Activated CD4-positive, CD25-positive, alpha-beta regulatory T cell (primary cell): ENCODE measurements around the gene PVALEF.

Source experiments
- DNase-seq, 4 experiments: peaks; one replicate each; lab custom pipeline; 2025; lab: John Stamatoyannopoulos, UW

PVALEF gene

DNA sequence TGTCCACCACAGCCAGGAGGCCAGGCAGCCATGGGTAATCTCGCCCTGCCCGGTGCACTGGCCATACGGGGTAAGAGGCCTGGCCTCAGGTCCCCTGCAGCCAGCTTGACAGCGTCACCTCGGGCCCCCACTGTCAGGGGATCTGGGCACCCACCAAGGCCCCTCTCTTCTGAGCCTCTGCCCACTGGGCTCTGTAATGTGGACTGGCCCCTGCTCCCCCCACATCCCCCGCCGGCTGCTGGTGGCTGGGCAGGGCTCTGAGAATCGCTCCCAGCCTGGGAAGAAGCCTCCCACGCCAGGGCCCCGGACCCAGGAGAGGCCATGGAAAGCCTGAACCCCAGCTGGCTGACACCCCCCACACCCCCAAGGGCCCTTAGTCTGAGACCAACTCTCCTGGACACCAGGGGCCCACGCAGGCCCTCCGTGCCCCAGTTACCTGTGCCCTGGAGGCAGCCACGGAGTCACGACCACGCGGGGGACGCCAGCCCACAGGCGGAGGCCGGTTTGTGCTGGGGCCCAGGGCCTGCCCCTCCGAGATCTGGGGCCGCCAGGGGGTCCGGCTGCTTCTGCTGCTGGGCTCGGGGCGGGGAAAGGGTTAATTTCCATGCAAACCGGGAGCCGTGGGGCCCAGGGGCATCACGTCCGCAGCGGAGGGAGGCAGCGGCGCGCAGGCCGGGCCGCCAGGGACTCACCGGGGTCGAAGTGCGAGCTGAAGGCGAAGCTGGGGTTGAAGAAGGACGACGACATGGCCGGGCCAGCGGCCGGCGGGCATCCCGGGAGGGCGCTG lies at the start of gene PVALEF:
Gene PVALEF (plus strand): TSS at position 262 of the 787 bp plus-strand sequence. CDS start 15,720 bp downstream, outside the sequence.
- no peak for DNase-seq

DNA sequence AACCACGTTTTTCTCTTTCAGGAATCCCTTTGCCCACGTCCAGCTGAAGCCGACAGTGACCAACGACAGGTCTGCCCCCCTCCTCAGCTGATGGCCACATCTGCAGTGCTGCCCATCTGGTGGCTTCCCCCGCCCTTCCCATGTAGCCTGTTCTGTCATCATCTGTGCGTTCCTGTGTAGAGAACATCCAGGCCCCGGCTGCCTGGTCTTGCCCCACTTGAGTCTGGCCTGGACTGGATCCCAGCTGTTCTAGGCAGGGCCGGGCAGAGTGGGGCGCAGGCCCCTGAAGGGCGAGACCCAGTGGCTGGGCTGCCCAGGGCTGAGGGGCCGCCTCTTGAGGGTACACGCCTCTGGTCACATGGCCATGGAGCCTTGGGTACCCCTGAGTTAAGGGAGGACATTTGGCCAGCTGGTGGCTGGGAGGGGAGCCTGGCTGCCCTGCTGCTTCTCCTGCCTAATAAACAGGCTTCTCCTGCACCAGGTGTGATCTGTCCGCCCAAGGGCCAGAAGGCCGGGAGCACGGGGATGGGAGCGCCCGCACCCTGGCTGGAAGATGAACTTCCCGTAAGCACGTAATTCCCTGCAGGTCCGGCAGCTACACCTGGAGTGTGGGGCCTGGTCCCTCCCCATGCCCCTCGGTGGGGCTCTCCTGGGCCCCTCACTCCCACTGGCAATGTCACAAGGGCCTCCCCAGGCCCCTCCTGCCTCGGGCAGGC lies 49.4 kb upstream of the PVALEF start:
- DNase-seq, result no peak

DNA sequence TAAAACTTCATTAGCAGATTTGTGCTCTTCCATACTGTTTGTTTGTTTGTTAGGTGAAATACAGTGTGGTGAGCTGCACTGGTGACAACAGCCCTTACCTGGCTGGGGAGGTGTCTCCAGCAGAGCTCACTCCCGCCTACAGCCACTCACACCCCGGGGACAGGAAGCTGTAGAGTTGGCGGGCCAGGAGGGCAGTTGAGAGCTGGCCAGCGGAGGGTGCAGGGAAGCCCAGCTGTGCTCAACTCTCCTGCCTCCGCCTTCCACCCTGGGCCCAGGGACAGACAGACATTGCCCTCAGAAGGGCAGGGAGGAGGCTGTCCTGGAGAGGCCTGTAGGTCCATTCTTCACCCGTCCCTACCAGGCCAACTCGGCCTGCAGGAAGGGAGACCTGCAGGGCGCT lies 48.6 kb upstream of the PVALEF start:
- DNase-seq, result no peak

DNA sequence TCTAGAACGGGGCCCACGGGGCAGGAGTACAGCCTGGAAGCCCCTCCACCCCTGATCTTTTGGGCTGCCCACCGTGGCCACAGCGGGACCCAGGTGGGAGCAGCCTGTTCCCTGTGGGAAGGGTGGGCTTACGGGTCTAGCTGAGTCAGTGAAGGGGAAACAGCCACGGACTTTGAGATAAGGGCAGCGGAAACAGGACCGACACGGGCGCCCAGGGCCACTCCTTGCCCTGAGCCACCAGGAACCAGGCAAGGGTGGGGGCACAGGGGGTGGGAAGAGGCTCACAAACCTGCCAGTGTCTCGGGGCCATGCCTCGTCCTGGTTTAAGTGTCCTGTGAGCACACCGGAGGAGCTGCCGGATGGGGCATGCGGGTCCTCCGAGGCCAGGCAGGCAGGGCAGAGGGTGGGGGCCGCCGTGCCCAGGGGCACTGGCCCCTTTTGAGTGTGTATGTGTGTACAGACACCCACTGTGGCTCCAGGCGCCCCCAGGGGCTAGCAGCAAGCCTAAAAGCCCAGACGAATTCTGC lies 47.6 kb upstream of the PVALEF start:
- DNase-seq, result no peak

DNA sequence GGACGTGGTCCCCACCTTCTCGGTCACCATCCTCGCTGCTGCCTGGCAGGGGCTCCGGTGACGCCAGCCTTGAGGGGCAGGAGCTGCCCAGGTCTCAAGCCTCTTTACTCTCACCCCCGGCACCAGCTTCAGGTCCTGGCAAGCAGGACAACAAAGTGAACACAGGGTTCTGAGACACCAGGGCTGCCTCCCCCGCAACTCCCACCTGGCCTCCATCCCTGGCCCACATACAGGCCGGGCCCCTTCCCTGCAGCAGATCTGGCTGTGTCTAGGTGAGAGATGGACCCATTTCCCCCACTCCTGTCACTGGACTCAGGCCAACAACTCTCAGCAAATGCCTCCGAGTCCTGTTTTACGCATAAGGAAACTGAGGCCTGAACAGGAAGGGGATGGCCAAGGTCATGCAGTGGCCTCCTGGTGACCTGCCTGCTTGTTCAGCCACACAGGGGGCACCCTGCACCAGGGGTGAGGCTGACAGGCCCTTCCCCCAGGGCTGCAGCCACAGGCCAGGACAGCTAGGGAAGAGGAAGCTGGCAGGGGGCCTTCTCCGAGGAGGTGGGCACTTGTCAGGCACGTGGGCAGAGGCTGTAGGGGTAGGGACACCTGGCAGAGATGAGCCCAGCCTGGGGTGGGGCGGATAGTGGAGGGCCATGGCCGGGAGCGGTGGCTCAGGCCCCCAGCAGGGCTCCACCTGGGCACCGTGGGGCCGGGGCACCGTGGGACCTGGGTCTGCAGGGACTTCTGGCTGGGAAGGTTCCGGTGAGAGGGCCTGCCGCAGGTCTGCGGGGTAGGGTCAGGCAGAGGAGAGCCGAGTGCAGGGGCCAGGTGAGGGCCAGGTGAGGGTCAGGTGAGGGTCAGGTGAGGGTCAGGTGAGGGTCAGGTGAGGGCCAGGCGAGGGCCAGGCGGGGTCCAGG lies 46.7 kb upstream of the PVALEF start:
- no peak for DNase-seq

DNA sequence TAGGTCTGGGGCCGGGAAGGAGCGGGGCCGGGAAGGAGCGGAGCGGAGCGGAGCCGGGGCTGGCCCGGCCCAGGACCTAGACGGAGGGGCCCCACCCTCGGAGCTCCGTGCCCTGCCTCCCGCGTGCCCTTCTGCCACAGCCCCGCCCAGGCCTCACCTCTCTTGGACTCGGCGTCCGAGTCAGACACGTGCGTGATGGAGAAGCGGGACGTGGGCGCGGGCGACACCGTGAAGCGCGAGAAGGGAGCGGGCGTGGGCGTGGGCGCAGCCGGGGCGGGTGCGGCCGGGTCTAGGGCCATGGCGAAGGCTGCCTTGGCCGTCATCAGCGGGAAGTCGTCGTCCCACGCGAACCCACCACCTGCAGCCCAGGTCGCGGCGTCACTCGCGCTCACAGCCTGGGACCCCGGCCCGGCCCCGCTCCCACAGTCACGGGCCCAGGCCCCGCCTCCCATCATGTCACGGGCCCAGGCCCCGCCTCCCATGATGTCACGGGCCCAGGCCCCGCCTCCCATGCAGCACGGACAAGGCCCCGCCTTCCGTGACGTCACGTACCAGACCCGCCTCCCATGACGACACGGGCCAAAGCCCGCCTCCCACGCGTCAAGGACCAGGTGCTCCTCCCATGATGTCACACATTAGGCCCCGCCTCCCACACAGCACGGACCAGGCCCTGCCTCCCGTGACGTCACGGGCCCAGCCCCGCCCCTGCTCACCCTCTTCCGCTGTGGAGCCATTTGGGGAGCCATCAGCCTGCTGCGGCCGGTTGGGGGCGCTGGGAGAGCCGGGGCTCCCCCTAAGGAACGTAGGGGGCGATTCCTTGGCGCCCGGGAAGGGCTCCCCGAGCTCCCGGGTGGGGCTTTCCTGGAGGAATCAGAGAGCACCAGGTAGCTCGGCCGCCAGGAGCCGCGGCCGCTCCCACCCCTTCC lies 45.8 kb upstream of the PVALEF start:
- DNase-seq, result peak; percentile 51 to 65 (median 58)

DNA sequence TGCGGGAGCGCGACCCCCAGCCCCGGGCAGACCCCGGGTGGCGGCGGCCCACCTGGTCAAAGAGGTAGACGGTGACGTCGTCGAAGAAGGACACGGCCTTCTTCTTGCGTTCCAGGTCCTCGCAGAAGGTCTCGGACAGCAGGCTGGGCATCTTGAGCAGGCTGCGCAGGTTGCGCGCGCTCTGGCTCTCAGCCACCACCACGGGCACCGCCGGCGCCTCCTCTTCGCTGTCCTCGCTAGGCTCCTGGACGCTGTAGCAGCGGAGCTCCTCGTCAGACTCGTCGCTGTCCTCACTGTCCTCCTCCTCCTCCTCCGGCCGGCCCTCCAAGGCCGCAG lies 45.2 kb upstream of the PVALEF start:
- no peak for DNase-seq

DNA sequence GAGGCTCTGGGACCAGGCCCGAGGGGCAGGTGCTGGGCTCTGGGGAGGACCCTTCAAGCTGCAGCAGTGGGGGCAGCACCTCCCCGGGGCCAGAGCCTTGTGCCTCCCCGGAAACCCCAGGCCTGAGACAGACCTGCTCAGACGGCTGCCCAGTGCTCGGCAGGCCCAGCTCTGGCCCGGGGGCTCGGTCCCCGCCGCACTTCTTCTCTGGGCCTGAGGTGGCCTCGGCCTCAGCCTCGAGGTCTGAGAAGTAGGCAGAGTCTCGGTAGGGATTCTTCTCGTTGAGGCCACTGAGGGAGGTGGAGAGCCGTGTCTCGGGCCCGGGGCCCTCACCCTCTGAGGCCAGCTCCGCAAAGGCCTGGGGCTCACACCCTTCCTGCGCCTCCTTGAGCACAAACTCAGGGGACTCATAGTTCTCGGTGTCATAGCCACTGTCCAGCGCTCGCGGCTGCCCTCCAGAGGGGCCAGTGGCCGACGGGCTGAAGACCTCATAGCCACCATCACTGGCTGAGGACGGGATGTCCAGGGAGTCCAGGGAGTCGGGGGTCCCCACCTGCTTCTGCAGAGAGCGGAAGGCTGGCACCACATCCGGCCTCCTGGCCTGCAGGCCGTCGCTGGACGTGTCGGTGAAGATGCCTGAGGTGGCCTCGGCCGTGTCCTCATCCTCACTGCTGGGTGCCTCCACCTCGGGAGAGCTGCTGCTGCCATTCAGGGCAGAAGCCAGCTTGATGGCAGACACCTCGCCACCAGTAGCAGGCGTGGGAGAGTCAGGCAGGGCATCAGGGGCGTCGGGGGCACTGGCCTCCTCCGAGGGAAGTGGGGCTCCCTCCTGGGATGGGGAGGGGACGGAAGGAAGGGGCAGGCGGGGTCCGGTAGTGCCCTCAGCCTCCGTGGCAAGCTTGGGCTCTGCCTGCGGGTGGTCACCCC lies 44.3 kb upstream of the PVALEF start:
- no peak for DNase-seq

DNA sequence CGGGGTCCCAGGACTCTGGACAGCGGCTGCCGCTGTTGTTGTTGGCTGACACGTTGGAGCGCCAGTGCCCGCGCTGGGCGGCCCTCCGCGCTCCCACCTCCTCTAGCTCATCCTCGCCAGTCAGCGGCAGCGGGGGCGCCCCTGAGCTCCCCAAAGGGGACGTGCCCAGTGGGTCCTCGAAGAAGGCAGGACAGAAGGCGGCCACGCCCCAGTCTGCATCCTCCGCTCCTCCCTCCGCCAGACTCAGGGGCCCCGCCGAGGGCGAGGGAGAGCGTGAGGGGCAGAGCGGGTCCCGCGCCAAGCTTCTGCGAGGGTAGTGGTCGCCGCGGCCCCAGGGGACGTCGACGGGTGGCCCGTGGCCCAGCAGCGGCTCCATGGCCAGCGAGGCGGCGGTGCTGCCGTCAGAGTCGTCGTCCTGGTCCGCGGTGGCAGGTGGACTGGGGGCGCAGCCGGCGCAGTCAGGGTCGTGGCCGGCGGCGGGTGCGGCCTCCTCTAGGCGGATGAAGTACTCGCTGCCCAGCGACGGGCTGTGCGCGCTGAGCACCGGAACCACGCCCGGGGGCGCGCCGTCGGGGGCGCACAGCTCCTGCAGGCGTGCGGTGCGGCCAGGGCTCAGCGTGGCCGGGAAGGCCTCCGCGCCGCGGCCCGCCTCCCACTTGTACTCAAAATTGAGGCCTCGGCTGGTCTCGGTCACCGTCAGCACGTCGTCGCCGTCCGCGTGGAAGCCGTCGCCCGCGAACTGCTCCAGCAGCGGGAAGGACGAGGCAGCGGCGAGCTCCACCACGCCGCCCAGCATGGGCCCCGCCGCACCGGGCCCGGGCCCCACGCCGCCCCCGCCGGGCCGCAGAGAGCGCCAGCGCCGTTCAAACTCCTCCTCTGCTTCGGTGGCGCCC lies 43.2 kb upstream of the PVALEF start:
- DNase-seq, result no peak

DNA sequence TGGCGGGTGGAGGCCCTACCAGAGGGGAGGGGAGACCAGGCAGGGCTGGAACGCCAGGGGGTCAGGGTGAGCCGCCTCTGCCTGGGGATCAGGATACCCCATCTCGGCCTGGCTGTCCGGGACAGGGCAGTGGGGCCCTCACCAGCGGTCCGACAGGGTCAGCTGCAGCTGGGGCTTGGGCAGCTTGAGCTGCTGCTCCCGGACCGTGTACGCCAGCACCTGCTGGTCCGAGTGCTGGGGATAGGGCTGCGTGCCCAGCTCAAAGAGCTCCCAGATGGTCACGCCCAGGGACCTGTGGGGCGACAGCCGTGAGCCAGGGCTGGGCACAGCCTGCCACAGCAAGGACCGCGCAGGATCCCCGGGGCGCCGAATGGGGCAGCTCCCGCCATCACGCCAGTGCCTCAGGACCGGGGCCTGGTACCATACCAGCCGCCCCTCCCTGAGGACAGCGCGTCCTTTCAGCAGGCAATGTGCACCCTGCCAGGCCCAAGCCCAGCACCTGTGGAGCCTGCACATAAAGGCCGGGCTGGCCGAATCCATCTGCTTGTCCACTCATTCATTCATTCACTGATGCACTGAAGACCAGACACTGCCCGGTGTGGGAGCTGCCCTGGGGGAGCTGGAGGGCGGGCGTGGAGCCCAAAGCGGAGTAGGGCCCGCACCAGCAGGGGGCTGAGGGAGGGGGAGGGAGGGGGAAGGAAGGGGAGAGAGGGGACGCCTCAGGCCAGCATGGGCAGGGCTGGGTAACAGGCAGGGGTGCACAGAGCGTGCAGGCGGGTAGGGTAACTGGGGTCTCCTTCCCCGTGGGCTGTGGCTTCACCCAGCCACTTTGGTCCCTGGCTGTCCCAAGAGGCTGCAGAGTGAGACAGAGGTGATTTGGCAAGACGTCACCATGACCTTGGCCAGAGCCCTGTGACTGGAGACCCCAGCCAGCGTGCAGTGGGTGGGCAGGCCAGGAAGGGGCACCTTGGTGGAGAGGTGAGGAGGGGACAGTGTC lies 42.0 kb upstream of the PVALEF start:
- no peak for DNase-seq

DNA sequence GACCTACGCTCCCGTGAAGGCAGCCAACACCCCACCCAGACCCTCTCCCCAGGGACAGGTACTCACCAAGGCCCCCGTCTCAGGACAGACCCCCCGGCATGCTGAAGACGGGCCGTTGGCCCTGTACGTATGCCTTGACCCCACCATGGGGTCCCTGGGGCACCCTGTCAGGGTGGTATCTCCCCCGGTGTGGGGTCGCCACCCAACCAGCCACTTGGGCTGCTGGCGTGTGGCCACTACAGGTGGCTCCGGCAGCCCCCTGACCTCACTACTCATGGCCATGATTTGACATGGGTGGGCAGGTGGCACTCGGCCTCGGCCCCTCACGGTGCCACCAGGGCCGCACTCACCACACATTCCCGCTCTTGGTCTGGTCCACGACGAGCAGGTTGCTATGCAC lies 40.9 kb upstream of the PVALEF start:
- no peak for DNase-seq

DNA sequence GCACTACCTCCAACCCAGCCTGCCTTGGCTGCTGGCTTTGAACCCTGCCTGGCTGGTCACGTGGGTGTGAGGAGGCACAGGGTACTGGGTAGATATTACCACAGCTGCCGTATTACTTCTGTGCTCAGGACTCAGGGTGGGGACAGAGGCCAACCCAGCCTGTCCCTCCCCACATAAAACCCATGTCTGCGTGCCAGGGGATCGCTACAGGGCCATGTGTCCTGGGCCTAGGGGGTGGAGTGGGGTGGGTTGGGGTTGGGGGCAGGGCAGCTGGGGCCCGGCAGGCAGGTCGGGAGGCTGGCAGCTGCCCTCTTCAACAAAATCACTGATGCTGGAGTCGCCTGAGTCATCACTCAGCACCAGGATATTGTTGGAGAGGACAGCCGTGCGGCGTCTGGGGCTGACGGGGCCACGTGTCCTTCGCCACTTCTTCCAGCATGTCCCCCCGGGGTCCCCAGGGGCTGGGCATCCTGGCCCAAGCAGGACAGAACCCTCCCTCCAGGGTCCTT lies 39.7 kb upstream of the PVALEF start:
- no peak for DNase-seq

DNA sequence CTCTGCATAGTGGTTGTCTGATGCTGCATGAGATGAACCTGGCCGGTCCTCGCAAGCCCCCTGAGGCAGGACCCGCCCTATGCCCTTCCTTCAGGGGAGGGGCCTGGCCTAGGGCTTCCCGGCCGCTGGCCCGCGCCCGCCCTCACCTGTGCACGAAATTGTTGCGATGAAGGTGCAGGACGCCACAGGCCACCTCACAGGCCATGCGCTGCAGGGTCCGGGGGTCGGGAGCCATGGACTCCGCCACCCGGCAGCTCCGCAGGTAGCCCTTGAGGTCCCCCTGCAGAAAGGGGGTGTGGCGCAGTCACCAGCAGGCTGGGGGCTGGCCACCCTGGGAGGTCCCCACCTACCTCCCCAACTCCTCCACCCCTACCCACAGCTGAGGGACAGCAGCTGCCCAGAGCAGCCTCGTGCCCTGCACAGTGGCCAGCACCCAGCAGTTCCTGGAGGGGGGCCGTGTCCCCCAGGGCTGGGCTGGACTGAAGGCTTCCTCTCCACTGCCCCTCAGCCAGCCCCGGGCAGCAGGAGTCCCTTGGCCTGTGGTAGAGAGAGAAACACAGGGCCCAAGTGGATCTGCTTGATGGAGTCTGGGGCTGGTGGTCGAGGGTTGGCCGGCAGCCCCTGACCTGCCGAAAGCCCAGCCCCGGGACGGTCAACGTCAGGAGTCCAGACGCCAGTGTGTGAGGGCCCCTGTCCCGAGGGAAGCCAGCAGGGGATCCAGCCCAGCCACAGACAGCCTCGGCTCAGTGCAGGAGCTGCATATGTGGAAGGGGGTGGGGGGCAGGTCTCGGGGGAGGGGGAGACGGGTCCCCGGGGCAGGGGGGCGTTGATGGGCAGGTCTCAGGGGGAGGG lies 38.8 kb upstream of the PVALEF start:
- no peak for DNase-seq

DNA sequence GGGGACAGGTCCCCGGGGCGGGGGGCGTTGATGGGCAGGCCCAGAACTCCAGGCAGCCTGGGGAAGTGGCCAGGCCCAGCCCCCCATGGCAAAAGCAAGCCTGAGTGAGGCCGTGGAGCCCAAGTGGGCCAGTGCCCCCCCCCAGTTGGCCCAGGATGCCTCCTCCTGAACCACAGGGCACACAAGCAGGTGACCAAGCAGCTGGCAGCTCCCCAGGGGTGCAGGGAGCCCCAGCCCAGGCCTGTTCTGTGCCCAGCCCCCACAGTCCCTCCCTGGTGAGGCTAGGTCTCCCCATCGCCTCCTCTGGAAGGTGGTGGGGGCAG lies 38.2 kb upstream of the PVALEF start:
- no peak for DNase-seq

DNA sequence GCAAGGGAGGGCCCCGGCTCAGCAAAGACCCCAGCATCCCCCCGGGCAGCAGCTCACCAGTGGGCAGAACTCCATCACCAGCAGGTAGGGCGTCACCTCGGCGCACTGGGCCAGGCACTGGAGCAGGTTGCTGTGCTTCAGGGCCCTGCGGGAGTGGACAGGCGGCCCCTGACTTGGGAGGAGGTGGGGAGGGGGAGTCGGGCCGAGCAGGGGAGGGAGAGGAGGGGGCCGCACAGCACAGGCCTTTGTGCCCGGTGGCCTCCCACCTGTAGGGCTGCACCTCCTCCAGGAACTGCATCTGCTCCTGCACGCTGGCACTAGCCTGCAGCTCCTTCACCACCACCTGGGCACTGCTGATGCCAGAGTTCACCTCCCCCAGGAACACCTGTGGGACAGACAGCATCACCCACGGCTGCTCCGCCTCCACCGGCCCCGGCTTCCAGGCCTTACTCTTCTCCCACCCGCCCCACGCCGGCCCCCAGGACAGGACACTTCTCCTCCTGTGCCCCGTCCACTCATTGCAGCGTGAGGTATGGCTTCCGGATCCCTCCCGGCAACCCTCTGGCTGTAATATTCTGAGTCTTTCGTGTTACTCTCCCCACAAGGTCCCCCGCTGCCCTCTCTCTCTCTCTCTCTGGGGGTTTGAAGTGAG lies 37.7 kb upstream of the PVALEF start:
- no peak for DNase-seq

DNA sequence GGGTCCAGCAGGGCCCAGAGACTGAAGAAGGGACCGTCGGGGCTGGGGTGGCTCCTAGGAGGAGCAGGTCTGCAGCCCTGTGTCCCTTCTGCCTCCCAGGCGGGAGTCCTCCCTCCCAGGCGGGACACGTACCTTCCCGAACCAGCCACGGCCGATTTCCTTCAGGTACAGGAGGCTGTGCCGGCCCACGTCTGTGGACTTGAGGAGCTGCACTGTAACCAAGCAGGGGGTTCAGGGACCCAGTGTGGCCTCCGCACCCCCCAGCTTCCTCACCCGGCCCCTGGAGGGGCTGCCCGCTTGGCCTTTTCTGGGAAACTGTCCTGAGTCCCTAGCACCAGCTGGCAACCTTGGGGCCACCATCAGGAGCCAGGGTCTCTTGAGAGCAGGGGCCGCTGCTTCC lies 37.0 kb upstream of the PVALEF start:
- DNase-seq, result no peak
